ENCODE results near the gene DTX4. TPM values are rescaled to one million over a fixed set of nuclear protein-coding genes. Genes with fewer than 3 reads are reported as not detected.

The DTX4 gene
- total RNA-seq, 1 donor from 2014 or later = 126 TPM

GRCh38 chr11:59192446-59193020 is 20.6 kb downstream of the DTX4 start:
- DNase-seq (ENCODE audit: low spot score) = no peak

GRCh38 chr11:59193587-59194130 is 21.7 kb downstream of the DTX4 start:
- no peak for DNase-seq (ENCODE audit: low spot score)

- no peak for DNase-seq (ENCODE audit: low spot score)
These were observed 23.7 kb downstream of the DTX4 start for GRCh38 chr11:59195586-59195985.

GRCh38 chr11:59196777-59197176 is 24.8 kb downstream of the DTX4 start:
- DNase-seq (ENCODE audit: low spot score) = no peak

- DNase-seq (ENCODE audit: low spot score) = peak; percentile 91
These were observed 26.1 kb downstream of the DTX4 start for GRCh38 chr11:59197991-59198390.

- no peak for DNase-seq (ENCODE audit: low spot score)
These were observed 26.8 kb downstream of the DTX4 start for GRCh38 chr11:59198726-59199125.

GRCh38 chr11:59199546-59200422 is 27.9 kb downstream of the DTX4 start:
- no peak for DNase-seq (ENCODE audit: low spot score)

GRCh38 chr11:59200423-59200746 is 28.5 kb downstream of the DTX4 start:
- DNase-seq (ENCODE audit: low spot score) = no peak

- no peak for DNase-seq (ENCODE audit: low spot score)
These were observed 29.4 kb downstream of the DTX4 start for GRCh38 chr11:59201353-59201752.

GRCh38 chr11:59204746-59205145 is 32.8 kb downstream of the DTX4 start:
- DNase-seq (ENCODE audit: low spot score) = no peak

GRCh38 chr11:59205648-59206047 is 33.7 kb downstream of the DTX4 start:
- DNase-seq (ENCODE audit: low spot score) = no peak

GRCh38 chr11:59206635-59207034 is 34.7 kb downstream of the DTX4 start:
- DNase-seq (ENCODE audit: low spot score) = no peak

- no peak for DNase-seq (ENCODE audit: low spot score)
These were observed 36.1 kb downstream of the DTX4 start for GRCh38 chr11:59207988-59208451.

- DNase-seq (ENCODE audit: low spot score) = no peak
These were observed 37.0 kb downstream of the DTX4 start for GRCh38 chr11:59208956-59209355.

- DNase-seq (ENCODE audit: low spot score) = no peak
These were observed 40.3 kb downstream of the DTX4 start for GRCh38 chr11:59212222-59212621.

- no peak for DNase-seq (ENCODE audit: low spot score)
These were observed 41.1 kb downstream of the DTX4 start, which contains the start of gene MPEG1 for GRCh38 chr11:59212744-59213631. TSS of gene MPEG1 (minus strand) at chr11:59212927. CDS start at chr11:59212865, 62 bp downstream.

GRCh38 chr11:59214141-59214893 is 42.4 kb downstream of the DTX4 start:
- no peak for DNase-seq (ENCODE audit: low spot score)

GRCh38 chr11:59216641-59217564 is 45.0 kb downstream of the DTX4 start:
- DNase-seq (ENCODE audit: low spot score) = peak; percentile 63

GRCh38 chr11:59218319-59218718 is 46.4 kb downstream of the DTX4 start:
- DNase-seq (ENCODE audit: low spot score) = no peak

GRCh38 chr11:59218893-59219292 is 47.0 kb downstream of the DTX4 start:
- DNase-seq (ENCODE audit: low spot score) = no peak
